TTC549 (cell line): ENCODE measurements around the gene HNRNPC.
"Not testable (repeated sequence)": the region's sequence is repeated elsewhere in the genome, so short reads cannot be mapped to it uniquely, and the experiment has no call there.

Experiments used
- FAIRE-seq: peaks from 2 replicates; lab custom pipeline; 2012; peaks lifted over from hg19 to GRCh38; lab: Jason Lieb, UNC

The HNRNPC gene

GRCh38 chr14:21269252-21270046, at the start of gene HNRNPC:
HNRNPC (minus strand) TSS chr14:21269442; CDS start chr14:21234193, 35,249 bp downstream.
- FAIRE-seq, result peak; percentile 96

DNA sequence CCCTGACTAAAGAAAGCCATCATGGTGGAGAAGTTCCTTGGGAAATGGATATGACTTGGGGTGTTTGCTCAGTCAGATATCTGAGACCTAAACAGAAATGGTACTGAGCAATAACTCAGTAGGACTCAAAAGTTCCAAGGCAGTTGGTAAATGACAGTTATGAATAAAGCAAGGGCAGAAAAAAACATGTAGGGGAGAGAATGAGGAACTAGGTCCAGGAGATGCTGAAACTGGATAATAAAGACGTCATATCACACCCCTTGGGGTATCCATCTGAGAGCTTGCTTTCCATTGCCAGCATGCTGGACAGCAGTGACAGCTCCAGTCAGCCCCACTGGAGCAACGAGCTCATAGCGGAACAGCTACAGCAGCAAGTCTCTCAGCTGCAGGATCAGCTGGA, 48.2 kb upstream of the HNRNPC start:
- no peak for FAIRE-seq

DNA sequence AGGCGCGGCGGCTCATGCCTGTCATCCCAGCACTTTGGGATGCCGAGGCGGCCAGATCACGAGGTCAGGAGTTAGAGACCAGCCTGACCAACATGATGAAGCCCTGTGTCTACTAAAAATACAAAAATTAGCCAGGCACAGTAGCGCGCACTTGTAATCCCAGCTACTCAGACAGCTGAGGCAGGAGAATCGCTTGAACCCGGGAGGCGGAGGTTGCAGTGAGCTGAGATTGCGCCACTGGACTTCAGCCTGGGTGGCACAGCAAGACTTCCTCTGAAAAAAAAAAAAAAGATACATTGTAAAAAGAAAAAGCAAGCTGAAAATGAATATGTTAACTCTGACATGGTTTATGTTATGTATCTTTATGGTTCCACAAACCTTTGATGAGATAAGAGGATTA, 44.3 kb upstream of the HNRNPC start:
- no peak for FAIRE-seq

GRCh38 chr14:21311614-21312013, 42.4 kb upstream of the HNRNPC start:
- FAIRE-seq, result no peak

- no peak for FAIRE-seq
Measured at GRCh38 chr14:21309956-21310355, 40.7 kb upstream of the HNRNPC start.

DNA sequence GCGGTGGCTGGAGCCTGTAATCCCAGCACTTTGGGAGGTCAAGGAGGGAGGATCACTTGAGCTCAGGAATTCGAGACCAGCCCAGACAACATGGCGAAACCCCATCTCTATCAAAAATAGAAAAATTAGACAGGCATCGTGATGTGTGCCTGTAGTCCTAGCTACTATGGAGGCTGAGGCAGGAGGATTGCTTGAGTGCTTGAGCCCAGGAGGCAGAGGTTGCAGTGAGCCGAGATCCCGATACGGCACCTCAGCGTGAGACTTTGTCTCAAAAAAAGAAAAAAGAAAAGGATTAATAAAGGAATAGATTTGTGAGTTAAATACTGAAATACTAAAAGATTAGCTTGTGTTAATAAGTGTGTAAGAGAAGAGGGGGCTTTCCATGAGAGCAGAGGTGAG, 40.0 kb upstream of the HNRNPC start:
- FAIRE-seq, result no peak

DNA sequence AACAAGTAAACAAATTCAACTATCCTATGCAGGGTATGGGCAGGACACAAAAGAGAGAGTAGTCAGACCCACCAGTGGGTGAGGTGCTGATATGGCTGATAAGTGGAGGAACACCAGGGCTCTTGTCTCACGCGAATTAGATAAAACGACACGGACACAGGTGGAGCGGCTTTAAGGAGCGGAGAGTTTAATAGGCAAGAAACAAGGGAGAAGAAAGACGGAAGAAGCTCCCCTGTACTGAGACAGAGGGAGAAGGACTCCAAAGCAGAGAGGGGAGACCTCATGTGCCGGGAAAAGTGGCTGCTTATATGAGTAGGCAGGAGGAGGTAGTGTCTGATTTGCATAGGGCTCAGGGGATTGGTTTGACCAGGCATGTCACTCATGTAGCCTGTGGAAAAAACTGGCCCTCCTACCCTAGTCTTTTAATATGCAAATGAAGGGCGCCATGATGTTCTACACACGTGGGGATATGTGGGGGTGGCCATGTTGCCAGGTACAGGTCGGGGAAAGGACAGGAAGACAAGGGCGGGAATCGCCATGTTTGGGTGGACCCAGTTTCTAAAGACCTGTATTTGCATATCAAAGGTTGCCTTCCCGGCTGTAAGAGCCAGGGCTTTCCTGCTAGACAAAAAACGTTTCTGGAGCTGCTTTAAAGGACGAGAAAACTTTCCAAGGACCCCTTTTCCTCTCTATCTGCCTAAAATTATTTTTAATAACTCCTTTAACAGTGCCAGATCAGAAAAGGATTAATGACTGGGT, 39.4 kb upstream of the HNRNPC start:
- no peak for FAIRE-seq

DNA sequence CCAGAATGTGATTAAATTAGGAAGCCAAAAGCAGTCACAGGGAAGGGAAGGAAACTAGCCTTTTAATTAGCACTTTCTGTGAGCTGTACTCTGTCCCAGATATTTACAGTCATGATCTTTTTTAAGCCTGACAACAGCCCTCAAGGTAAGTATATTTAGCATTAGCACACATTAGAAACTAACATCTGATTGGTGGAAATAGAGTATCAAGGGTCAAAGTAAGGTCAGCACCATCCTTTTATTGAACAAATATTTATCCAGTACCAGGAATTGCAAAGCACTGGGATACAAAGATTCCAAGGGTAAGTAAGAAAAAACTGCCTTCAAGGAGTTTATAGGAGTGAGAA, 38.9 kb upstream of the HNRNPC start:
- FAIRE-seq, result no peak

GRCh38 chr14:21307637-21308036, 38.4 kb upstream of the HNRNPC start:
- no peak for FAIRE-seq

DNA sequence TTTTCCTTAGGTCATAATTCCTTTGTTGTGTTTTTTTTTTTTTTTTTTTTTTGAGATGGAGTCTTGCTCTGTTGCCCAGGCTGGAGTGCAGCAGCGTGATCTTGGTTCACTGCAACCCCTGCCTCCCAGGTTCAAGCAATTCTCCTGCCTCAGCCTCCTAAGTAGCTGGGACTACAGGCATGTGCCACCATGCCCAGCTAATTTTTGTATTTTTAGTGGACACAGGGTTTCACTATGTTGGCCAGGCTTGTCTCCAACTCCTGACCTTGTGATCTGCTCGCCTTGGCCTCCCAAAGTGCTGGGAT, 33.5 kb upstream of the HNRNPC start:
- FAIRE-seq, result not testable (repeated sequence)

DNA sequence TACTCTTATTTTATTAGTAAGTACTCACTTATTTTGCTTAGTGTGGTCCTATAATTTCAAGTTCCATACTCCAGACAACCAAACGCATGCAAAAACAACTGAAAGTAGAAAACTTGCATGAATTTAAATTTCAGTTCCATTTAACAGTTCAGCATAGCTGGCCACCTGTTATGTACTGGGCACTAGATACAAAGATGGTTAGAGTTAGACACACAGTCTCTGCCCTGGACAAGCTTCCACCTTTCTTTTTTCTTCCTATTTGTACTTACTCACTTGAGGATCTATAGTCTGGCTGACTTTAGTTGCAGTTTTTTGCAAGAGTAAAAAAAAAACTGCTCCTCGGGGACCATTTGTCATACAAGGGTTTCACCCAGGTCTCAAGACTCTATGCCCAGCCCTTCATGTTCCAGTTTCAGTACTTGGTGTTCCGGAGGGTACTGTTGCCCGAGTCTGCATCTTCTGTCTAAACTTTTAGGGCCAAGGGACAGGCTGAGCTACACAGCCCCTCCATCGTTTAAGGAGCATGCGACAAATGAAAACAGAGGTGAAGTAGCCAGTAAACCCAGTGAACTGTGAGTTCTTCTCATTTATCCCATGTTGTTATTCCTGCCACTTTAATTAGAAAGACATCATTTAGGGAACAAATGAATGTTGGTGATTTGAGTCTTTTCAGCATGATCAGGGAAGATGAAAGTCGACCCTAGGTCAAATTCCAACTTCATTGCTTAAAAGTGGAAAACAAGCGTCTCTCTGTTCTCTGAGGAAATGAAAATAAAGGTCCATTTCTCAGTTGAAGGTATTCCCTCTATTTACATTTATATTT, 33.0 kb upstream of the HNRNPC start:
- FAIRE-seq, result no peak

DNA sequence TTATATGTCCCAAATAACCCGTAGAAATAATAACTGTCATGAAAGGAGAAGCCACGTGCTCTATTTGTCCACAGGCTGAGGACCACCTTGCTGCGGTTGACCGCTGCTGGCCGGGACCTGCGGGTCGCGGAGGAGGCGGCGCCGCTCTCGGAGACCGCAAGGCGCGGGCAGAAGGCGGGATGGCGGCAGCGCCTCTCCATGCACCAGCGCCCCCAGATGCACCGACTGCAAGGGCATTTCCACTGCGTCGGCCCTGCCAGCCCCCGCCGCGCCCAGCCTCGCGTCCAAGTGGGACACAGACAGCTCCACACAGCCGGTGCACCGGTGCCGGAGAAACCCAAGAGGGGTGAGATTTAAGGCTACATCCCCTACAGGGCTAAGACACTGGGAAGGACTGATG, 31.6 kb upstream of the HNRNPC start:
- no peak for FAIRE-seq

DNA sequence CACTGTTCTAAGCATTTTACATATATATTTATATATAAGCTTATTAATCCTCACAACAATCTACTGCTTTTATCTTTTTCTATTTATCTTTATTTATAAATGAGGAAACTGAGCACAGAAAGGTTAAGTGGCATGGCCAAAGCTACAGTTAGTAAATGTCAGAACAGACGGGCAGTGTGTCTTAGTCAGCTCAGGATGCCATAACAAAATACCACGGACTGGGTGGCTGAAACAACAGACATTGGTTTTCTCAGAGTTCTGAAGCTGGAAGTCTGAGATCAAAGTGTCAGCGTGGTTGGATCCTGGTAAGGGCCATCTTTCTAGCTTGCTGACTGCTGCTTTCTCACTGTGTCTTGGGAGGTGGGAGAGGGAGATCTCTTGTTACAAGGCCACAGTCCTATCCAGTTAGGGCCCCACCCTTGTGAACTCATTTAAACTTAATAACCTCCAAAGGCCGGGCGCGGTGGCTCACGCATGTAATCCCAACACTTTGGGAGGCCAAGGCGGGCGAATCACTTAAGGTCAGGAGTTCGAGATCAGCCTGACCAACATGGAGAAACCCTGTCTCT, 30.4 kb upstream of the HNRNPC start:
- no peak for FAIRE-seq

DNA sequence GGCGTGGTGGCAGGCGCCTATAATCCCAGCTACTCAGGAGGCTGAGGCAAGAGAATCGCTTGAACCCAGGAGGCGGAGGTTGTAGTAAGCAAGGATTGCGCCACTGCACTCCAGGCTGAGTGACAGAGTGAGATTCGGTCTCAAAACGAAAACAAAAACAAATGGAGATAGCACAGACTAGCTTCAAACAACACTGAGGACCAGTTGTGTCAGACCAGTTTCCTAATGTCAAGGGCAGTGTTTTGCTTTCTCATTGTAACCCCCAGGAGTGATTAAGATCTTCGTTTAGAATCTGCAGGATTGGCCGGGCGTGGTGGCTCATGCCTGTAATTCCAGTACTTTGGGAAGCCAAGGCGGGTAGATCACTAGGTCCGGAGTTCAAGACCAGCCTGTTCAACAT, 29.1 kb upstream of the HNRNPC start:
- FAIRE-seq, result no peak

DNA sequence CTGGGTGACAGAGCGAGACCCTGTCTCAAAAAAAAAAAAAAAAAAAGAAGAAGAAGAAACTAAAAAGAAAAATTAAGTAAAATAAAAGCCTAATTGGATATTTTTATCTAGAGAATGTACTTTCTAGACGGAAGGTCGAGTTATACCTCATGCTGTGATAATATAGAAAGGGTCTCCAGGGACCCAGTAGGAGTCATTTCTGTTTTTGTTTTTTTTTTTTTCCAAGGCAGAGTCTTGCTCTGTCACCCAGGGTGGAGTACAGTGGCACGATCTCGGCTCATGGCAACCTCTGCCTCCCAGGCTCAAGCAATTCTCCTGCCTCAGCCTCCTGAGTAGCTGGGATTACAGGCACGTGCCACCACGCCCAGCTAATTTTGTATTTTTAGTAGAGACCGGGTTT, 24.8 kb upstream of the HNRNPC start:
- not testable (repeated sequence) for FAIRE-seq

DNA sequence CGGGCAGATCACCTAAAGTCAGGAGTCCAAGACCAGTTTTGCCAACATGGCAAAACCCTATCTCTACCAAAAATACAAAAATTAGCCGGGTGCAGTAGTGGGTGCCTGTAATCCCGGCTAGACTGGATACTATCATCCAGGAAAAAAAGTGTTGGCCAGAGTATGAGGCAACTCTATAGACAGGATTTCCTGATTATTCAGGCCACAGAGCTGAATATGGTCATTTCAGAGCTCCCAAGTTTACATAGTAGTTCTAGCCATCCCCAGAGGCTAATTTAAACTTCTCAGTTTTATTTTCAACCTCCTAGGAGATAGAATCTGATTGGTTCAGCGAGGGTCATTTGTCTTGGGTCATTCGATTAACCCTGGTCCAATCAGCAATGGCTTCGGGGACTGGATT, 17.9 kb upstream of the HNRNPC start:
- FAIRE-seq, result no peak

GRCh38 chr14:21286516-21286915, 17.3 kb upstream of the HNRNPC start:
- FAIRE-seq, result not testable (repeated sequence)

DNA sequence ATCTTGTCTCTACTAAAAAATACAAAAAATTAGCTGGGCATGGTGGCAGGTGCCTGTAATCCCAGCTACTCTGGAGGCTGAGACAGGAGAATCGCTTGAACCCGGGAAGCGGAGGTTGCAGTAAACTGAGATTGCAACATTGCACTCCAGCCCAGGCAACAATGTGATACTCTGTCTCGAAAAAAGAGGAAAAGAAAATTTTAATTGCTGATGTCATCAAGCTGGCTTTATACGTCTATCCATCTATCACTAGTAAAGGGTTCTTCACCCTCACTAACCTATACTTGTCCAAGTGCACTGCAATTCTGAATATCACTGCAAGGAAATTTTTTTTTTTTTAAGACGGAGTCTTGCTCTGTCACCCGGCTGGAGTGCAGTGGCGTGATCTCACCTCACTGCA, 12.7 kb upstream of the HNRNPC start:
- FAIRE-seq, result not testable (repeated sequence)

DNA sequence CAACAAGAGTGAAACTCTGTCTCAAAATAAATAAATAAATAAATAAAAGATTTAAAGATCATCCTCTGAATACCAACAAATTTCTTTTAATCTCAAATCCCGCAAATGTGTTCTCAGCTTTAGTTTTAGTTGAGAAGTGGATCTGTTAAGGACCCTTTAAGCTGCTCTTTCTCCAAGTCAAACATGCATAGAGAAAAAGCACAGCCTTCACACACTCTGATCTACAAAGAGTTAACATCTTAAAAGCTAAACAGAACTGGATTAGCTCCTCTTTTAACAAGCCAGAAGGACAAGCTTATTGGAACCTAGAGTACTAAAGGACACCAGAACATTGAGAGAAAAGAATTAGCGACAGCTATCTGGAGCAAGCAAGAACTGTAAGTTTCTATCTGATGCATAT, 10.5 kb upstream of the HNRNPC start, which contains the start of gene RPGRIP1:
RPGRIP1 (plus strand) TSS at position 301 of the 400 bp plus-strand sequence. CDS start 7,894 bp downstream, outside the sequence.
- FAIRE-seq, result no peak

DNA sequence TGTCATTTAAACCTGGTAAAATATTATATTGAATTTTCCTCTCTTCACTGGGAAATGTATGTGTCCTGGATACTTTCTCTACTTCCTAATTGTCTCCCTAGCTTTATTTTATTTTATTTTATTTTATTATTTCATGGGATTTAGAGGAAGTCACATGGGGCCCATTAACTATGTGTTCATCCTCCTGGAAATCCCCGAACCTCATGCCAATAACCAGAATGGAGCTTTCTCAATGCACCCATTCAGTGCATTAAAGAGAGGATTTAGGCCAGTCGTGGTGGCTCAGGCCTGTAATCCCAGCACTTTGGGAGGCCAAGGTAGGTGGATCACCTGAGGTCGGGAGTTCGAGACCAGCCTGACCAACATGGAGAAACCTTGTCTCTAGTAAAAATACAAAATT, 9.4 kb upstream of the HNRNPC start:
- FAIRE-seq, result no peak

- FAIRE-seq, result no peak
Measured at GRCh38 chr14:21275261-21275858, 6.1 kb upstream of the HNRNPC start.

GRCh38 chr14:21272661-21273060, 3.4 kb upstream of the HNRNPC start:
- FAIRE-seq, result not testable (repeated sequence)
